Tibial artery (tissue), 4 donors: ENCODE measurements around the gene GPR83.
A peak's percentile ranks its signal among the peaks of the same experiment; 100 is the strongest.

Source experiments
- DNase-seq, 2 donors: peaks; one replicate each; pipeline ENCODE4 v3.0.0-alpha.2; 2019
- H3K27ac ChIP-seq, 2 donors: fragments of 200-600 bp; sonication (generic) in 1 of 2; 1 replicate in 1 of 2; 2 replicates in 1 of 2; pipeline ENCODE4 v1.5.1; 2018 to 2019; ENCODE audit warnings: mild to moderate bottlenecking in 1 of 2
- H3K27me3 ChIP-seq, 2 donors: fragments of 200-600 bp; sonication (generic) in 1 of 2; one replicate each; pipeline versions ENCODE4 v1.5.1 to v1.6.0; 2016 to 2019
- H3K36me3 ChIP-seq, 3 donors: fragments of 200-600 bp; sonication (generic) in 2 of 3; one replicate each; pipeline ENCODE4 v1.5.1; 2016 to 2019; ENCODE audit warnings: mild to moderate bottlenecking in 2 of 3
- H3K4me1 ChIP-seq, 4 donors: fragments of 200-600 bp; sonication (generic) in 2 of 4; 1 replicate in 3 of 4; 2 replicates in 1 of 4; pipeline ENCODE4 v1.5.1; 2016 to 2019
- H3K4me3 ChIP-seq, 2 donors: fragments of 200-600 bp; sonication (generic) in 1 of 2; 1 replicate in 1 of 2; 2 replicates in 1 of 2; pipeline ENCODE4 v1.5.1; 2018 to 2019; ENCODE audit warnings: mild to moderate bottlenecking in 2 of 2
- H3K9me3 ChIP-seq, 3 donors: fragments of 200-600 bp; sonication (generic) in 1 of 3; one replicate each; pipeline ENCODE4 v1.5.1; 2016 to 2019
- intact Hi-C: fragments of 100-400 bp; cut with DNase I; formaldehyde crosslinking; loops from one replicate; pipeline ENCODE4 v1.15.0; 2023; ENCODE audit warnings: low total_unique reads
- TF ChIP-seq, protein P1 (sequence below), 2 experiments: fragments of 200-600 bp in 1 of 2; fragments of 450-650 bp in 1 of 2; IDR thresholded peaks; one replicate each; pipeline ENCODE4 v1.5.1; 2017 to 2019; ENCODE audit warnings: antibody characterized with exemption in 2 of 2, mild to moderate bottlenecking in 1 of 2, moderate library complexity in 1 of 2

GPR83 gene

GRCh38 chr11:94400839-94401772, at the start of gene GPR83:
TSS of gene GPR83 (minus strand) at chr11:94401419. CDS start at chr11:94401247, 172 bp downstream.
- Histone ChIP-seq H3K27me3 (peaks cover 0 to 29% of the 10 kb centered on the region in 2 donors), H3K27ac (no peak within 1 kb of the TSS), H3K36me3 (no peaks in the 10 kb centered on the region), H3K4me3 (peak within 1 kb of the TSS; percentile 10 to 23), H3K9me3 (peaks cover 0 to 5% (median 0%) of the 10 kb centered on the region in 3 donors), H3K4me1 (peaks cover 0 to 10% (median 5%) of the 10 kb centered on the region in 4 donors)
- no peak for DNase-seq
- intact Hi-C loops = loop anchor here (10.0 kb wide), 1 partner anchor 216 kb away; no protein-coding TSS in a partner anchor
- TF ChIP-seq, protein P1, sequence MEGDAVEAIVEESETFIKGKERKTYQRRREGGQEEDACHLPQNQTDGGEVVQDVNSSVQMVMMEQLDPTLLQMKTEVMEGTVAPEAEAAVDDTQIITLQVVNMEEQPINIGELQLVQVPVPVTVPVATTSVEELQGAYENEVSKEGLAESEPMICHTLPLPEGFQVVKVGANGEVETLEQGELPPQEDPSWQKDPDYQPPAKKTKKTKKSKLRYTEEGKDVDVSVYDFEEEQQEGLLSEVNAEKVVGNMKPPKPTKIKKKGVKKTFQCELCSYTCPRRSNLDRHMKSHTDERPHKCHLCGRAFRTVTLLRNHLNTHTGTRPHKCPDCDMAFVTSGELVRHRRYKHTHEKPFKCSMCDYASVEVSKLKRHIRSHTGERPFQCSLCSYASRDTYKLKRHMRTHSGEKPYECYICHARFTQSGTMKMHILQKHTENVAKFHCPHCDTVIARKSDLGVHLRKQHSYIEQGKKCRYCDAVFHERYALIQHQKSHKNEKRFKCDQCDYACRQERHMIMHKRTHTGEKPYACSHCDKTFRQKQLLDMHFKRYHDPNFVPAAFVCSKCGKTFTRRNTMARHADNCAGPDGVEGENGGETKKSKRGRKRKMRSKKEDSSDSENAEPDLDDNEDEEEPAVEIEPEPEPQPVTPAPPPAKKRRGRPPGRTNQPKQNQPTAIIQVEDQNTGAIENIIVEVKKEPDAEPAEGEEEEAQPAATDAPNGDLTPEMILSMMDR (IDR thresholded peaks at IDR 0.05) = no peak

GRCh38 chr11:94450048-94450447, 48.8 kb upstream of the GPR83 start:
- Histone ChIP-seq H3K9me3 (no peaks in the 10 kb centered on the region), H3K4me3 (no peak overlapping the region), H3K27me3 (no peaks in the 10 kb centered on the region), H3K36me3 (peaks cover 27 to 29% (median 28%) of the 10 kb centered on the region in 3 donors), H3K27ac (no peak overlapping the region), H3K4me1 (no peaks in the 10 kb centered on the region)
- intact Hi-C loops = no loop called here
- TF ChIP-seq, protein P1 (IDR thresholded peaks at IDR 0.05) = no peak
- DNase-seq = no peak

- no peak overlapping the region for H3K27ac ChIP-seq
- H3K27me3 ChIP-seq = no peaks in the 10 kb centered on the region
- TF ChIP-seq, protein P1 (IDR thresholded peaks at IDR 0.05) = no peak
- no peak overlapping the region for H3K4me3 ChIP-seq
- no peak for DNase-seq
- H3K36me3 ChIP-seq = peaks cover 30 to 35% (median 33%) of the 10 kb centered on the region in 3 donors
- H3K9me3 ChIP-seq = no peaks in the 10 kb centered on the region
- no peaks in the 10 kb centered on the region for H3K4me1 ChIP-seq
- intact Hi-C loops = no loop called here
Measured at GRCh38 chr11:94449437-94449836, 48.2 kb upstream of the GPR83 start.

GRCh38 chr11:94449029-94449428, 47.8 kb upstream of the GPR83 start:
- Histone ChIP-seq H3K27me3 (no peaks in the 10 kb centered on the region), H3K4me1 (no peaks in the 10 kb centered on the region), H3K27ac (no peak overlapping the region), H3K36me3 (peaks cover 30 to 37% (median 37%) of the 10 kb centered on the region in 3 donors), H3K4me3 (no peak overlapping the region), H3K9me3 (no peaks in the 10 kb centered on the region)
- DNase-seq = no peak
- intact Hi-C loops = no loop called here
- TF ChIP-seq, protein P1 (IDR thresholded peaks at IDR 0.05) = no peak

DNA sequence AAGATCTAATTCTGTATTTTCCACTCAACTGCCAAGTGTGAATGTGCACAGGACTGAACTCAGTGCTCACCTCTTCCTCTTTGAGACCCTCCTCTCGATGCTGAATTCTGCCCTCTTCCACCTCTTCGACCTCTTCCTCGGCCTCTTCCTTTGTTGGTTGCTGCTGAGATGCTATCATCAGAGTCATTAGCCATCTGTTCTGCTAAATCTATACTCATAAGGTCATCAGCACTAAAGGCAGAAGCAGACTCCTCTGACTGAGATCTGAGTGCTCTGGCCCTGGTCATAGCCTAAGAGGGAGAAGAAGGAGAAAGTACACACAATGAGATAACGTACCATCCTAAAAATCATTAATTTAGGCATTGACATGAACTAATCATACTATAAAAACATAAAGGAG, 45.9 kb upstream of the GPR83 start:
- H3K4me3 ChIP-seq = no peak overlapping the region
- H3K9me3 ChIP-seq = no peaks in the 10 kb centered on the region
- intact Hi-C loops = no loop called here
- no peak for DNase-seq
- peaks cover 23 to 37% (median 37%) of the 10 kb centered on the region in 3 donors for H3K36me3 ChIP-seq
- TF ChIP-seq, protein P1 (IDR thresholded peaks at IDR 0.05) = no peak
- H3K27ac ChIP-seq = no peak overlapping the region
- H3K27me3 ChIP-seq = no peaks in the 10 kb centered on the region
- H3K4me1 ChIP-seq = no peaks in the 10 kb centered on the region
